ENCODE data around the gene PTPRN2.
"Not testable (repeated sequence)": the region's sequence is repeated elsewhere in the genome, so short reads cannot be mapped to it uniquely, and the experiment has no call there.

The PTPRN2 gene

DNA sequence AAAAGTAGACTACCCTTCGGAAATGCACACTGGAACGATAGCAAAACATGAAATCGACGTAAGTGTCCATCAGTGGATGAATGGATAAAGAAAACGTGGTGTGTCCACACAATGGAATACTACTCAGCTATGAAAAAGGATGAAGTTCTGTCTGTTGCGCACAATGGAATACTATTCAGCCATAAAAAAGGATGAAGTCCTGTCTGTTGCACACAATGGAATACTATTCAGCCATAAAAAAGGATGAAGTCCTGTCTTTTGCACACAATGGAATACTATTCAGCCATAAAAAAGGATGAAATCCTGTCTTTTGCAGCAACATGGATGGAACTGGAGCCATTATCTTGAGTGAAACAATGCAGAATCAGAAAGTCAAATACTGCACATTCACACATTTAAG is 591.8 kb downstream of the PTPRN2 start:
- no peak for DNase-seq

- no peak for DNase-seq
Measured at GRCh38 chr7:157994319-157994718, 593.3 kb downstream of the PTPRN2 start.

GRCh38 chr7:157993406-157994105 is 594.1 kb downstream of the PTPRN2 start:
- DNase-seq: no peak

- no peak for DNase-seq
Measured at GRCh38 chr7:157992511-157993160, 595.0 kb downstream of the PTPRN2 start.

DNA sequence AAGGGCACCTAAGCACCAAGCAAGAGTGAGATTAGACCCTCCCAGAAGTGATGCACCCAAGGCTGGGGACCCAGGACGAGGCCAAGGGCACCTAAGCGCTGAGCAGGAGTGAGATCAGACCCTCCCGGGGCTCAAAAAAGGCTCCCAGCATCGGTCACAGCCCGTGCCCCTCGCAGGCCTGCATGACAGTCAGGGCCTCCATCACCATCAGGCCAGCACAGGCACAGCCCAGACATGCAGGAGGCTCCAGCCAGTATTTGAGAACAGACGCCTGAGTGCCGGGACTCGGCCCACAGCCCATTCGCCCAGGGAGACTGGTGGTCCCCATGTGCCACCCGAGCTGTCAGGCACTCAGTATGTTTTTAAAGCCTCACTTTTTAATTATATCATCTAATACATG is 595.9 kb downstream of the PTPRN2 start:
- DNase-seq: no peak

GRCh38 chr7:157991351-157991750 is 596.3 kb downstream of the PTPRN2 start:
- DNase-seq: no peak

- DNase-seq: no peak
Measured at GRCh38 chr7:157990881-157991250, 596.8 kb downstream of the PTPRN2 start.

DNA sequence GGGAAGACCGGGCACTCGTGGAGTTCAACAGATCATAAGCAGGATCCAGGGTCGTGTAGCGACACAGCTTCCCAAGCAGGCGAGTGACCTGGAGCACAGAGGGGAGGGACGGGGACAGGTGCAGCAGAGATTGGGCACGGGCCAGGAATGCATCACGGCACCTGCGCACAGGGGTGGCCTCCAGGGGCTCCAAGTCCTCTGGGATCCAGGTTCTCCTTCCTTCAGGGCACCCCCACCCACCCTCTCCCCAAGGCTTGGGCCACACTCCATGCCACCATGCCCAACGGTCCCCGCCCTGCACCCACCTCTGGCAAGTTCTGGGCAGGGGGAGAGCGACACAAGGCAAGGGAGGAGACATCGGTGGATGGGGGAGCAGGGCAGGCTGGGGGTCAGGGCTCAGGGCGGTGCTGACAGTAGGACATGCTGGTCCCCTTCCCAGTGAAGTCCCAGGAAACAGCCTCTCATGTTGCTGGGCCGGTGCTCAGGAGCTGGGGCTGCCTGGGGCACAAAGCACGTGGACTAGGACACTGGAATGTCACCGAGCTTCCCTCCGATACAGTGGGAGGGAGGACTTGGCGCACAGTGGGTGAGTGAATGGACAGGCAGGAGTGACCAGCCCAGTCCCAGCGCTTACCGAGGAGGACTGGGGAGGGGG is 597.3 kb downstream of the PTPRN2 start:
- DNase-seq: no peak

GRCh38 chr7:157989589-157989988 is 598.0 kb downstream of the PTPRN2 start:
- no peak for DNase-seq

- DNase-seq: no peak
Measured at GRCh38 chr7:157987906-157988305, 599.7 kb downstream of the PTPRN2 start.

- no peak for DNase-seq
Measured at GRCh38 chr7:157986051-157986450, 601.6 kb downstream of the PTPRN2 start.

DNA sequence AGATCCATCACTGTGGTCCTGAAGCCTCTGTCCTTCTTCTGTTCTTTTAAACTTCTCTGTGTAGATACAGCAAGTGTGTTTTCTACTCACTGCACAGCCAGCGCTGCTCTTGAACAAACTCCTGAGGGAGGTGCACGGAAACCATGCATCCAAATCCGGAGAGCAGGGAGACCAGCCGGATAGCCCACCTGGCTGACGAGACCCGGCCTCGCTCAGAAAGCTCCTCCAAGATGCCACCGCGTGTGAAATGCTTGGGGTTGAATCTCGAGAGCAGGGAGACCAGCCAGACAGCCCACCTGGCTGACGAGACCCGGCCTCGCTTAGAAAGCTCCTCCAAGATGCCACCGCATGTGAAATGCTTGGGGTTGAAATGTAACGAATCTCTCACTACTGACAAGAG is 602.0 kb downstream of the PTPRN2 start:
- no peak for DNase-seq

- DNase-seq: no peak
Measured at GRCh38 chr7:157984423-157985163, 603.0 kb downstream of the PTPRN2 start.

DNA sequence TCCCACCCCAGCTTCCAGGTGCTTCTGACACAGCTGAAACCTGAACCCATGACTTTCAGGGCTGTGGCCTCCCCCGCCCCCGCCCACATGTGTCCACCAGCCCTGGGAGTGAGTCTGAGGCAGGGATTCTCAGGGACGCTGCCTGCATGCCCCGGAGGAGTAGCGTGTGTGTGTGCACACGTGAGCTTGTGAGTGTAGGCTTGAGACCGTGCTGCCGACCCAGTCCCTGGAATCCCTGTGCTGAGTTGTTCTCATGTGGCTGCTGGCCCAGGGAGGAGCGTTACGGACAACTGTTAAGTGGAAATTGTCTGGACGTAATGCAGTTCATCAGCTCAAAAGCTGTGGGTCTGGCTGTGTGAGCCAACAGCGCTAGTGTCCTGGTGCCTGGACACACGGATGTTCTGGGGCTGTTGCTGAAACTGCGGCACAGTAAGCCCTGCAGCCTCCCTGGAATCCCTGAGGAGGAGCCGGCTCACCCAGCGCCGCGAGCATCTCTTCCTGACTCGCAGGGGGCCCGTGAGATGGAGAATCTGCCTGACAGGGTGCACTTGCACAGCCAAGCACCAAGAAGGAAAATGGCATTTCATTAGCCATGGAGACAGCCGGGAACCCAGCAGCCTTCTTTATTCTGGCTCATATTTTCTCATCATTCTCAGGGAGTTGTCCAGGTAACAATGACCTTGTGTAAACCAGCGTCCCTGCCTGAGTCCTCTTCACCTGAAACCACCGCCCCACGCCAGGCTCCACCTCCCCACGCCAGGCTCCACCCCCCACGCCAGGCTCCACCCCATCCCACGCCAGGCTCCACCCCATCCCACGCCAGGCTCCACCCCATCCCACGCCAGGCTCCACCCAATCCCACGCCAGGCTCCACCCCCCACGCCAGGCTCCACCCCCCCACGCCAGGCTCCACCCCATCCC is 603.9 kb downstream of the PTPRN2 start:
- no peak for DNase-seq

DNA sequence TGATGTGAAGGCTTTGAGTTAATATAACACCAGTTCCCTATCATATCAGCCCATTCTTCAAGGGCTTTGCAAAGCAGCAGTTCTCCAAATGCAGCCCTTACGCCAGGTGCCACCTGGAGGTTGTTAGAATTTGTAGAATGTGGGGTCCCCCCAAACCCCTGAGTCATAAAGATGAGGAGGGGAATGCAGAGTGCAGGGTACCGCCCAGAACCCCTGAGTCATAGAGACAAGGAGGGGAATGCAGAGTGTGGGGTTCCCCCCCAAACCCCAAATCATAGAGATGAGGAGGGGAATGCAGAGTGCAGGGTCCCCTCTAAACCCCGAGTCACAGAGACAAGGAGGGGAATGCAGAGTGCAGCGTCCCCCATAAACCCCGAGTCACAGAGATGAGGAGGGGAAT is 605.8 kb downstream of the PTPRN2 start:
- DNase-seq: no peak

DNA sequence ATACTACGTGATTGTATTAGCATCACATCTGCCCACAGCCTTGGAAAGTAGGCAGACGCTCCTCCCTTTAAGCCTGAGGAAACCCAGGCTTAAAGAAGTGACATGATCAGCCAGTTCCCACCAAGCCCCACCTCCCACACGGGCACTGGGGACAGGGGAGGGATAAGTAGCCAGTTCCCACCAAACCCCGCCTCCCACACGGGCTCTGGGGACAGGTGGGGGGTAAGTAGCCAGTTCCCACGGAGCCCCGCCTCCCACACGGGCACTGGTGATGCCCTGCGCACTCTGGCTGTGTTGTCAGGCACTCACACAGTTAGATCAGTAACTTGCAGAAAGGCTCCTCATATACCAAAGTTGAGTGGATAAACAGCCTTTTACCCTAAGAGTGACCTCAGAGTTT is 606.8 kb downstream of the PTPRN2 start:
- DNase-seq: no peak

GRCh38 chr7:157980341-157980731 is 607.3 kb downstream of the PTPRN2 start:
- not testable (repeated sequence) for DNase-seq

DNA sequence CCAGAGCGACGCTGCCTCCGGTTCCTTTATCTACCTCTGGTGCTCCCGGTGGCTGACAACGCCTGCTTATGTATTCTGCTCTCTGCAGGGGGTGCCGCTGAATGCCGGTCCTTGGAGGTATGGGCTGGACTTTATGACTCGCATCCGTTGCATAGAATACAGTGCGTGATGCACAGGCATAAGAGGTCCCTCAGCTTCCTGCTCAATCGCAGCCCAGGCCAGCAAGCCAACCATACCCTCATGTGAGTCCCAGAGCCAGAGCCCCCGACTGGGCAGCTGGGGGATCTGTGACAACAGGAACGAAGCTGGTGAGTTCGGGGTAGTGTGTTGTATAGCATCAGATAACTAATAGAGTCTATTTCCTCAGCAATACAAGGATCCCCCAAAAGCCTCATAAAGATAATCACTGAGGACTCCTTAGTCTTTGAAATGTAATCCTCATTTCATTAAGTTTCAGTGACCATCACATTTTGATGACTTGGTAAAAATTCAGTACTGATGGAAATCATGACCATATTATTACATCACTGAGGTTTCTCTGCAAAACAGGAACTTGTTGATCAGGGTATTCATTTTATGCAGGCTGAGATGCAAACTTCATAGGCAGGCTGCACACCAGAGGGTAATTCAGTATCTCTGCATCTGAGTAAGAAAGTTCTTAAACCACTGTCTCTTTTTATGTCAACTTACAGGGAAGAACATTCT is 607.8 kb downstream of the PTPRN2 start:
- DNase-seq: no peak

DNA sequence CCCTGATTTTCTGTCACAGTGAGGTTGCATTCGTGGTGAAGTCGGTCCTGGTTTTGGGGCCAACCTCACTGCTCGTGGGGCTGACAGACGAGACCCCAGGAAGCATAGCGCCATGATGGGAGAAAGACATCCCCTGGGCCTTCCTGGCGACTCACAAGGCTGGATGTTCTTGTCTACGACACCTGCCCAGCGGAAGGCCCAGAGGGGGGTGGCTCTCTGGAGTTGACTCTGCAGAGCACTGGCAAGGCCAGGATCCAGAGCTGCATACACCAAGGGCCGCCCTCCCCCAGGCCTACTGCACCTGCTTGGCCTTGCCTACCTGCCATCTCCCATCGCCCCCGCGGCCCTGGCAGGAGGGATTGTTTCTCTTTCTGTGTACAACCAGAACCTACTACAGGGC is 608.9 kb downstream of the PTPRN2 start:
- no peak for DNase-seq

DNA sequence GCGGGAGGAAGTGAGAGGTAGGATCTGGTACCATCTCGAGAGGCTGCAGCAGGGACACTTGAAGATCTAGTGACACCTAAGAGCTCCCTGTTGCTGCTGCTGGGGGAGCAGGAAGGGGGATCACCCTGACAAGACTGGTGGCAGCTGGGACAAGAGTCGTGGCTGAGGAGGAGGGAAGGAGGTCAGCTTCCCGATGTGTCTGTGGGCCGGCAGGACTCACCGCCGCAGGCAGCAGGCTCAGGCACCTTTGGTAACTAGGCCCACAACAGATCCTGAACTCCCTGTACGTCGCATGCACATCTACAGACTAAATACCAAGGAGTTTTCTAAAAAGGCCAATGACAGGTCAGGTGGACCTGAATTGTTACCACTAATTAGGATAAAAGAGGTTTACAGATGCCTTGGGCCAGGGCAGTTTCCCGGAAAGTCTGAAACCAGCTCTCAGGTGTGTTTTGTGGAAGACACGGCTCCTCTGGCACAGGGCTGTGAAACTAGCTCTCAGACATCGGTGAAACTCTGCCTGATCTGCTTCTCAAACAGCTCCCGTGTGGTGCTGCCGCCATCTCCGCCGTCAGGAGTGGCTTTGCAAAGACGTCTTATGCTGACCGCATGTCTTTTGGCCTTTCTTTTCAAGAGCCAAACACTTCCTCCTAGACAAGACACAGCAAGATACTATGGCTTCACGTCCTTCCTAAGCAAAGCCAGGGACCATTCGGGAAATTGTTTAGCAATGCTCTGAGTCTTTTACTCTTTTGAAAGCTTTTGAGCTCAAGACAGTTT is 609.7 kb downstream of the PTPRN2 start:
- DNase-seq: no peak

GRCh38 chr7:157977306-157977705 is 610.3 kb downstream of the PTPRN2 start:
- no peak for DNase-seq
